NAMALWA (cell line): ENCODE results near the gene TTC7B.

Source experiments
- DNase-seq: peaks from one replicate; pipeline ENCODE4 v3.0.0-alpha.2; 2015; ENCODE audit warnings: low spot score

Gene TTC7B

DNA sequence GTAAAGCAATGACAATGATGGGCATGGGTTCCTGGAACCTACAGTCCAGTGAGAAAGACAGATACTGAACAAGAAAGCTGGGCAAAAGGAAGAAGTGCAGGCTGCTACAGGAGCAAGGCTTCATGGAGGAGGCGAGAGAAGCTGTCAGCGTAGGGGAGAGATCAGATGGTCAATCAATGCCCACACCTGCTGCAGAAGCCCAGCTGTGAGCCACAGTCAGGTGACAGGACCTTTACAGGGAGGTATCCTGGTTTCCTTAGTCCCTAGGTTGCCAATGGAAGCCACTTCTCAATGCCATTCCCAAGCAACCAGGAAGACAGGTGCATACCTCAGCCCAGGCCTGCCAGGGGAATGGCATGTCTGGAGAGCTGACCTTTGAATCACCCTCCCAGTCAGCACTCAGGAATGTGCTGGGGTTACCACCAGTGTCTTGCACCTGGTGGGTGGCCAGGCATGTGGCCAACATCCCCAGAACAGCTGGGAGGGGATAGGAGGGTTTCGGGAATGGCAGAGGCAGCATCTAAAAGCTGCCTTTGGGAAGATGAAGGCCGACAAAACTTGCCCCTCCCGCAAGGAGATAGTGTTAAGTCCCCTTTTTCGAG is 170.3 kb downstream of the TTC7B start:
- DNase-seq = no peak

DNA sequence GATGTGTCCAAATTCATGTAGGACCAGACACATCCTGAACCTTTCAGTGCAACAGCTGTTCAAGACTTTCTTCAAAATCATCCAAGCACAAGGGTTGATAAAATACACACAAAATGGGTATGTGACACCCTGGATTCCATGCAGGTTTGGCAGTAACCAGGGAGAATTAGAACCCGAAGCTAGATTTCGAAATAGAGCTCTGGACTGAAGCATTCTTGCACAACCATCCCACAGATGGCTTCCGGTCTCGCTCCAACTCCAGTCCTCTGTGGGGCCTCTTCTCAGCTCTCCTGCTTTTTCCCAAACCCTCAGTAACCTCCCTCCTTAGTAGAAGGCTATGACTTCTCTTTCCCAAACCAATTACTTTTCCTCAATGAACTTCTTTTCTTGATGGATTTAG is 171.3 kb downstream of the TTC7B start:
- no peak for DNase-seq

DNA sequence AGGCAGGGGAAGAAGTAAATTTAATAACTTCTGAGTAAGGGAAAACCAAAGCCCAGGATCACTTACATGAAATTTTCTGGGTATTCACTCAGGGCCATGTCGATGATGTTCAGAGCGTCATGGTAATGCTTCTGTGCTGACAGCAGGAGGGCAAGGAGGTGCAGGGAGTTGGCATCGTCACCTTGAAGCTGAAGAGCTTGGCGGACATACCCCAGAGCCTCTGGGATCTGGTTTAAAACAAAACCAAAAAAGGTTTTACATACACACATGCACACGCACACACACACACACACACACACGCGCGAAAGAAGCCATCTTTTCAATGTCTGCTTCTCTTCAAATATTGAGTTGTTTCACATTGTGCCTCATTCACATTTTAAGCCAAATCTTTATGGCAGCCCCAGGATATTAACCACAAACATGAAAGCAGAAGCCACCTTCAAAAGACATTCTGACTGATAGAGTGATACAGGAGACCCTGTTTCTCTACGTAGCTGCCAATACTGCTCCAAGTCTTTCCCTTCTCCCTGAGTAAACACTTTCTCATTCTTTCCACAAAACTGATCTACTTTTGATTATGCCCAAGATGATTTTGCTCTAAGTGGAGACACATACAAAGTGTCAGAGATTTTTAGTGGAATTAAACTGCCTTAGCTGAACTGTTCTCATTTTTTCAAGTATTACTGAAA is 172.1 kb downstream of the TTC7B start:
- no peak for DNase-seq

DNA sequence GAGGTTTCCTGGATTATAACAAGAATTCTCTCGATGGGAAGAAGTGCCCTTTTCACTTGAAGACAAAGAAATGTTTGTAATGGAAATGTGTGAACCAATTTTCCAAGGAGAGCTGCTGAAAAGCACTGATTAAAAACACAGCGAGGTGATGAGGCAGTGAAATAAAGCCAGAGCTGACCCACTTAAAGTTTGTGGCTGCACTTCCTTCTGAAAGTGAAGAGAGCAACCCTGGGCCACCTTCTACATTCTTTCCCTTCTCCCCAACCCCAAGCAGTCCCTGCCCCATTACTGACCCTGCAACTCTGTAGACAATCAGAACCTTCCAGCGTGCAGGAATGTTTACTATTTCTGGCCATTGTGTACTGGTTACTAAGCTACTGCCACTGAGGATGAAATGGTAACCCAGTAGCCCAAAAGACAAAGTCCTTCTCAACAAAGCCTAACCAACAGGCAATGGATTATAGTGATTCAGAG is 173.9 kb downstream of the TTC7B start:
- no peak for DNase-seq

DNA sequence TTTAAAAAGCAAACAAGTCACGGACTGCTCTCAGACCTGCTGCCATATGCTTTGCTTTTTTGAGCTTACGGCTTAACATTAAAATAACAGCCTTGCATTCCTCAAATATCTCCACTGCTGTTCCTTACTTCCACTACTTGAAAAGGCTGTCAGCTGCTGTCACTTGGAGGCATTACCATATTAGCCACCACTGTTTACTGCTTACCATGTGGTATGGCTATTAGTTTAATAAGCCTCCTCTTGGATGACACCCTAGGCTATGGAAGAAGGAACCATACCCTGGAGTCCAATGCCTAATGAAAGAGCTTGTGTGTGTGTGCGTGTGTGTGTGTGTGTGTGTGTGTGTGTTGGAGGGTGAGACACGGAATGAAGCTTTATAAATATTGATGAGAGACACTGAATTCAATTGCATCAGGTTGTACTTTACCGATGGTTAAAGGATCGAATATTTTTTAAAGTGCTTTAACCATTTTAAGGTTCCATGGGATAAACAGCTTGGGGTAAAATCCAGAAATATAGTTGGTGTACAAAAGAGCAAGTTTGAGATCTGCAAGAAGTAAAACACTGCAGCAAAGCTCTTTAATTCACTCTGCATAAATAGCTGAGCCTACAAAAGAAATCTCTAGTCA is 174.5 kb downstream of the TTC7B start:
- no peak for DNase-seq

DNA sequence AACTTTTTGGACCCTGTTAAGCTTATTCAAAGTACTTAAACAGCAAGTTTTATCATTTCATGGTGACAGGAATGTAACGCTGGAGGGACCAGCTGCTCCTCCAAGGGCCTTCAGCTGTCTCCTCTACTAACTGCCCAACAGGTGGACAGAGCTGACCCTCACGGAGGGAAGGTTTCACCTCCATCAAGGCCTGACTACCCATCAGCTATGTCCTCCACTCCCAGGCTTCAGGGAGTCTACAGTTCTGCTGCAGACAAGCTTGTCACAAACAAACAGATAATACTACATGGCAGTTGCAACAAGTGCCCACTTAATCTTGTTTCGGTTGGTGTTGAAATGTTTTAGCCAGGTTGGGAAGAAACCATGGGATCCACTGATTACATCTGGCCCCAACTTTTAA is 175.1 kb downstream of the TTC7B start:
- DNase-seq = no peak

DNA sequence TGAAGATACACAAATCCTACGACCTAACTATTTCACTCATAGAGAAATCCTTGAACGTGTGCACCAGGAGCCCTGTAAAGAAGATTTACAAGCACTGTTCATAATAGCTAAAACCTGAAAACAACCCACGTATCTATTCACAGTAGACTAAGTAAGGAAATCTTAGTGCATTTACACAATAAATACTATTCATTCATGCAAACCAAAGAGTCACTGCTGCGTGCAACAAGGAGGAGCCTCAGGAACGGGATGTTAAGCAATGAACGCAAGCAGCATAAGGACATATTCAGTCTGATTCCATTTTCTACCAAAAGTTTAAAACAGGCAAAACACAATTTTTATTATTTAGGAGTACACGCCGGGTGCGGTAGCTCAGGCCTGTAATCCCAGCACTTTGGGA is 176.6 kb downstream of the TTC7B start:
- DNase-seq = no peak

DNA sequence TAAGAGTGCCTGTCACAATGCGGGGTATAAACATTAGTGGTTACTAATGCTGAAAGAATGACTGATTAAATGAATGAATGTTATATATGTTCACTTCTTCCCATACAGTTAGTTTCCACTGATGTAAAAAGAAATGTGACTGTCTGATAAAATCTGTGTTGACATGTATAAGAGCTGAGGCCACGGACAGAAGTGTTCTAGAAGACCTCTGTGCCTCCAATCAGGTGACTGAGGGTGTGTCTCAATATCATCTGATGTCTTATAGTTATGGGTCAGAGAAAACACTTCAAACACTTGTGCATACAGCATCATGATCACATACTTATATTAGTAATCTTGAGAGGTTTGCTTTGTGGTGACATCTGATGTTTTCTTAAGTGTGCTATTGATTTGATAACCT is 183.4 kb downstream of the TTC7B start:
- DNase-seq = no peak

DNA sequence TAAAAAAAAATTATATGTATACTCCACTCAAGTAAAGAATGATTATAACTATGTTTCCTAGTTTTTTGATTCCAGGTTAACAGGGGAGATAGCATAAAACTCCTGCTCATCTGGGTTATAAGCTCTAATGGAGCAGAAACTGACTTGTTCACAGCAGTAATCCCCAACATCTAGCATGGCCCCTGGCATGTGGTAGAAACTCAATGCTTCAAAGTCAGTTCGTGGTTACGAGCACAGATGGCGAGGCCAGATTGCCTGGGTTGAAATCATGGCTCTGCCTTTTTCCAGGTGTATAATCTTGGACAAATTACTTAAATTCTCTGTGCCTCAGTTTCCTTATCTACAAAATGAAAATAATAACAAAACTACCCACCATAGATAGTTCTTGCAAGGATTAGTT is 183.8 kb downstream of the TTC7B start:
- no peak for DNase-seq

DNA sequence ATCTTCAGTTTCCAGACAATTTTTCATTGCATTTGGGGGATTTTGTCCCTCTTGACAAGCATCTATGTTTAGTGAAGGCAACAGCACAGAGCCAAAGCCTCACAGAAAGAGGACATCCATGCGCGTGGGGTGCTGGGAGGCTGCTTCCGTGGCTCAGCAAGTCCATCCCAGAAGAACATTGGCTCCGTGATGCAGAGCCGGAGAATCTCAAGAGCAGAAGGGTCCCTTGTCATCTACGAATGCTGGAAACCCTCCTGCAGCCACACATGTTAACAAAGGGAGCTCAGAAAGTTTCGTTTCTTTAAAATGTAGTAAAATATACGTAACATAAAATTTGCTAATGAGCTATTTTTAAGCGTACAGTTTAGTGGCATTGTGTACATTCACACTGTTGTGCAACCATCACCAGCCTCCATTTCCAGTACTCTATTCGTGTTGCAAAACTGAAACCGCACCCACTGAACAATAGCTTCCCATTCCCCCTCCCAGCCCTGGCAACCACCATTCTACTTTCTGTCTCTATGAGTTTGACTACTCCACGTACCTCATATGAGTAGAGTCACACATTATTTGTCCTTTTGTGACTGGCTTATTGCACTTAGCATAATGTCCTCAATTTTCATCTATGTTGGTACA is 185.9 kb downstream of the TTC7B start:
- no peak for DNase-seq

DNA sequence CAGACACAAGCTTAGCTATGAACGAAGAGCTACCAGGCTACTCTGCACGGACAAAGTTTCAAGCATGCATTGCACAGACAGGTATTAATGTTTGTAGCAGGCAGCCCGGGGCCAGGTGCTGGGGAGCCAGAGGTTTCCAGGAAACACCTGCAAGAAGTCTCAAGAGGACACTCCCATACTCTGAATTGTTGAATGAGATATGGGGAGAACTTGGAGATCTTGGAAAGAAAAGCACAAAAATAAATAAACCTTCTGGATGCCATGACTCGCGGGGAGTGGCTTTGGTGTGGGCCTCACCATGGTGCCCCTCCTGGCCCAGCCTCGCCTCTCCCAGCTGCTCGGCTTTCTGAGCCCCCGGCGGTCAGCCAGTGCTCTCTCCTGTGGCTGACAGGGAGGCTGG is 186.8 kb downstream of the TTC7B start:
- DNase-seq = no peak

DNA sequence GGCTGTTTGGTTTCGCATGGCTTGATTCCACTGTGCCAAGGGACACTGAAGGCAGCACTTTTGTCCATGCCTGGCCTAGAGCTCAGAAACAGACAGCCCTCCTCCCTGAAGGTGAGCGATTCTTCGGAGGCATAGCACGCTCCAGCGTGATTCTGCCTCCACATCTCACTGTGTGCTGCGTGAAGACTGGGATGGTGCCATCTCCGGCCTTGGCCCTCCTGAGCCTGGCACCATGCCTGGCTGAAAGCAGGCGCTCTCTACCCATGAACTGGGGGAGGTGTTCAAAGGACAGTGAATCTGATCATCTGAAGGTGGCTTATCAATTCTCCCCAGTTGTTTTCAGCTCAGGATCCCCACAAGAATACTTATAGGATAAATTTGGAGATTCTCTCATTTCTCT is 187.4 kb downstream of the TTC7B start:
- no peak for DNase-seq

DNA sequence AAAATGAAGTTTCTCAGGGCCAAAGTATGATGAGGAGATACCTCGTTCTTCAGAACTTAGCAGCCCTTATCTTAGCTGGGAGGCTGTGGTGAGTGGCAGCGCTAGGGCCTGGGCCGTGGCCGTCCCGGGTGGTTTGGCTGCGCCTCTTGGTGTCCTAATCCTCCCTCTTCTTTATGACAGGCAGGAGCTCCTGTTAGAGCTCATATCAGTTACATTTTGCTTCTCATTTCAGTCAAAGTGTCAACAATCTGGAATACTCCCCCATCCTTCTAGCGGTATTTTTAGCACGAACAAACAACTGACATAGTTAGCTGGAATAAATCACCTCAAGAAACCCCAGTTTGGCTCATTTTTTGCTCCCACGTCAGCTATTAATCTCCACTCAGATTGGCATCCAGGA is 188.8 kb downstream of the TTC7B start:
- DNase-seq = no peak

DNA sequence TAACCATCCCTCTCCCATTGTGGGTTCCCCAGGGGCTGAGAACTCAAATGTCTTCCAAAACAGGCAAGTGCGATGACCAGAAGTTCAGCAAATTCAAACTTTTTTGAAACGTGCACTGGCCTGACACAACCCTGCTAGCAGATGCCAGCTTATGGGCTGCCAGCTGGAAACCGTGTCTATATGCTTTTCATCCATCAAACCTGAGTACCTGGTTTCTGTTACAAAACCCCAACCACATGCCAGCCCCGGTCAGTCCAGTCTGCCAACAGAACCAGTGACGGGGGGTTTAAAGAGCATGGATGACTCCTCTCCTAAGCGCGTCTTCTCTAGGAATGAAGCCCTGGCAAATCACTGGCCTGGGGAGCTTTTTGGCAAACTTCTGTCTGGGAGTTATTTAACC is 189.7 kb downstream of the TTC7B start:
- no peak for DNase-seq

DNA sequence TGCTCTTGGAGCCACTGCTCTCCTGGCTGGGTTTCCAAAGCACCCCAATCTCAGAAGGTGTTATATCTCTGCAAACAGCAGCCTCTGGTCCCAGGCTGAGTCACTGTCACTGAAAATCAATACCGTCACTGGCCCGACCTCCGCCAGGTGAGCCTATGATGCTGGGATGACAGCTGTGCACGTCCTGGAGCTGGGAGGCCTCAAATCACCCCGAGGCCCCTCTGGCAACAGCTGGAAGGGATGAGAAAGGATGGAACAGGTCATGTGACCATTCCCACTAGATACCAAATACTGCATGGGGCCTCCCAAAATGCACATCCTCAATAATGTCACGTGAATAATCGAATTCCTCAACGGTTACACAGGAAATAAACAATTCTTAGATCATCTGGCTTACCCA is 190.8 kb downstream of the TTC7B start:
- DNase-seq = no peak

DNA sequence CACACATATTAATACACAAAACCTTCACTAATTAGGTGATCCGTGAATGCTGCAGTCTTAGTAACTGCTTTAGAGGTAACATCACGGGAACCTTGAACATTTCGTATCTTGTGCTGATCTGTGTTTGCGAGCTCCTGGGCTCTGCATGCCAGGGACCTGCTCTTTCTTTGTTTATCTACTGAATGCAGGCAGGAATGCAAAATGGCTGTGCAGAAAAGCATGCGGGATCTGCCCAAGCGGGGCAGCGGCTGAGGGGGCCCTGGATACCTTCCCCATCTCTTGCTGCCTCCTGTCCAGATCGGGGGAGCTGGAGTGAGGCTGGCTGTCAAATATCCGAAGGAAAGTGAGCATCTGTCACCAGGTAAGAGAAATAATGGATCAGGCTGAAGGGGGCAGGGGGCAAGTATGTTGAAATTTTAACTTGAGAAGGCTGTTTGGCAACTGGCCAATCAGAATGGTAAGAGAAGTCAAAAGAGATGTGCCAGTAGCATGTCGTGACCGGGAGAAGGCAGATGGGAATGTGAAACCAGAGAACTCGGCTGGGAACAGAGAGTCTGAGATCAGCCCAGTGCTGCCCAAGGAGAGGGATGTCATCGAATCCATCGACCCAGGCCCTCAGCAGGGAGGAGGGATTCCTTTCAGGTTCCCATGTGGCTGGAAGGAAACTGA is 191.4 kb downstream of the TTC7B start:
- no peak for DNase-seq

DNA sequence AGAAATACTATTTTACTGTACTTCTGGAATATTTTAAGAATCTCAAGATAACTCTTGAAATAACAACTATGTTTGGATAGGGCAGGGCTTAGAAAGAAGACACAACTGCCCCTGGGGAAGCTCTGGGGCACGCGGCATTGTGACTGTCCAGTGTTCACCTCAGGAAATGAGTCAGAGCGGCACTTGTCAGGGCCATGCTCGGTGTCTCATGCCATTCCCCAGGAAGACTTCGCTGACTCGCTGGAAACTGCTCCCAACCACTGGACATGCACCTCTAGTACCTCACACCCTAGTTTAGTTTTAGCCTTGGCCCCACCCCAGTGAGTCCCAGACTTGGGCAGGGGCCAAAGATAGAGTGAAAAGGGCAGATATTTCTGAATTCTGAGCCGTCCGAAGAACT is 192.0 kb downstream of the TTC7B start:
- no peak for DNase-seq

DNA sequence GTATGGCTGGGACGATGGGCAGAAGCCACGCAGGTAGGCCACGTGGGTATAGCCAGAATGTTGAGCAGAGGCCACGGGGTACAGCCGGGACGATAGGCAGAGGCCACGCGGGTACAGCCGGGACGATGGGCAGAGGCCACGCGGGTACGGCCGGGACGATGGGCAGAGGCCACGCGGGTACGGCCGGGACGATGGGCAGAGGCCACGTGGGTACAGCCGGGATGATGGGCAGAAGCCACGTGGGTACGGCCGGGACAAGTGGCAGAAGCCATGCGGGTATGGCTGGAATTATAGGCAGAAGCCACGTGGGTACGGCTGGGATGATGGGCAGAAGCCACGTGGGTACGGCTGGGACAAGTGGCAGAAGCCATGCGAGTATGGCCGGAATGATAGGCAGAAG is 195.0 kb downstream of the TTC7B start:
- no peak for DNase-seq

DNA sequence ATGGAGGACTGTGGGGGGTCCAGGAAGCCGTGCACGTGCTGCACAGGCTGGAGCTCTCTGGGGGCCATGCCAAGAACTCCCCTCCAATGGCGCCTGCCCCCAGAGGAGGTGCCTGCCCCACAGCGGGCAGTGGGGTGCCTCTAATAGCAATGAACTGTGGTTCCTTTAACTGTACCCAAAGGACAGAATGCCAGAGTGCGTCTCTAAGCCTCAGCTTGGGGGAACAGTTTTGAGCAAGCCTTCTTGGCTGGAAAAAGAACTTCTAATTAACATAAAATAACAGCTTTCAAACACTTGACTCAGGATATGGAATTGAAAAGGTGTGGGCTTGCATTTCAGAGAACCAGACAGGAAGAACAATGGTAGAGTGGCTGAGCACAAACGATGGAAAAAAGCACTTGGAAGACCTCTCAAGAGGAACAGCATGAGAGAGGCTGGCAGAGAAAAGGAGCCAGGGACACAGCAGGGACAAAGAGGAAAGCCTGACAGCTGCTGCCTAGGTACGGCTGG is 195.6 kb downstream of the TTC7B start:
- DNase-seq = no peak

DNA sequence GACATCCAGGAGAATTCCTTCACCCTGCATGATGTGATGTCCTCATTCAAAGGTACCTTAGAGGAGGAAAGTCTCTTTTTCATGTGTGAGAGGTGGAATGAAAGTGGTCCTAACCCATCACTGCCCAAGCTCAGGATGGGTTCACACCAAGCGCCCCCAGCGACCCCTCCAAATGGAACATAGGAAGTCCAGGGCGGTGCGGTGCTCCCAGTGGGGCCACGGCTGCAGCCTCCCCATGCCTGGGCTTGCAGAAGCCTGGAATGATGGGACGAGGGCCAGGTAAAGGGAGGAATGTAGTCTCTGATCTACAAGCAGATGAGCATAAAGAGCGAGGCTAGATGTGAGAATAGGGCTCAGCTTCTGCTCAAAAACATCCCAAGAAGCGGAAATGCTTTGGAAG is 196.3 kb downstream of the TTC7B start:
- DNase-seq = no peak

DNA sequence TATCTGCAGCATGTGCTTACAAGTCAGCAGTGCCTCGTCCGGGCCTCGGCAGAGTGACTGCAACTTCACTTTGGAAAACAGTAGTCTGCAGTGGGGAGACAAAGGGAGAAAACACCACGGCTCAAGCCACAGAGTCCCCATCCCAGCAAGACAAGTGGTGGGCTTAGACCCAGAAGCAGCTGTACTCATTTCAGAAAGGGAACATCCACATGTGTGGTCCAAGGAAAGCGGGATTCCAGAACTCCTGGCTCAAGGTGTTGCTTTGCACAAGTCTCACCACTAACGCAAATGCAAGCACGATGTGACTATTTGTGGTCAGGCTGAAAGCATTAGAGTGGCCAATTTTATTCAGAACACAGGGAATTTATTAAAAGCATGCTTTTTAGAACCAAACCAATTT is 198.3 kb downstream of the TTC7B start:
- DNase-seq = no peak

DNA sequence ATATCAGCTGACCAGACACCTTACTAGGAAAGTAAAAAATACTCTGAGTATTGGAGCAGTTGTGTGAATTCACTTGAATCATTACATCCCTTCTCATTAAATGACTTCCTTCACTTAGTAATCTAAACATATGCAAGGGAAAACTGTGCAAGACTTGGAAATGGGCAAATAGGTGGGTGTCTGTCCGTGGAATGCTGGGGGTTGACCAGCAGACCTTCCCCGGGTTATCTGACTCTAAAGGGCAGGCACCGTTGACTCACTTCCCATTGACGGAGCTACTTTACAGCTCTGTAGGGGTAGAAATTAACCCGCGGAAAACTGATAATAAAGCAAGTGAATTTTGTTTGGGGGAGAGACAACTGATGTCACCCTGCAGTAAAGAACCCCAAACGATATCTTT is 199.3 kb downstream of the TTC7B start:
- DNase-seq = no peak
